Fibroblast of lung (primary cell): ENCODE results near the gene PRPSAP1.

Experiments
- EZH2 ChIP-seq: IDR thresholded peaks from 2 replicates; pipeline ENCODE4 v1.5.1; 2012; ENCODE audit warnings: low read length, control low read depth, mild to moderate bottlenecking; ENCODE audit errors: missing control alignments
- TF ChIP-seq, protein P1 (sequence below), 2 donors: IDR thresholded peaks in 1 of 2; conservative IDR thresholded peaks in 1 of 2; 1 replicate in 1 of 2; 2 replicates in 1 of 2; pipeline ENCODE4 v1.5.1; 2011 to 2012; ENCODE audit warnings: low read length in 2 of 2, control low read depth in 1 of 2, inconsistent platforms in 1 of 2, low read depth in 1 of 2, mild to moderate bottlenecking in 1 of 2

- TF ChIP-seq, protein P1, sequence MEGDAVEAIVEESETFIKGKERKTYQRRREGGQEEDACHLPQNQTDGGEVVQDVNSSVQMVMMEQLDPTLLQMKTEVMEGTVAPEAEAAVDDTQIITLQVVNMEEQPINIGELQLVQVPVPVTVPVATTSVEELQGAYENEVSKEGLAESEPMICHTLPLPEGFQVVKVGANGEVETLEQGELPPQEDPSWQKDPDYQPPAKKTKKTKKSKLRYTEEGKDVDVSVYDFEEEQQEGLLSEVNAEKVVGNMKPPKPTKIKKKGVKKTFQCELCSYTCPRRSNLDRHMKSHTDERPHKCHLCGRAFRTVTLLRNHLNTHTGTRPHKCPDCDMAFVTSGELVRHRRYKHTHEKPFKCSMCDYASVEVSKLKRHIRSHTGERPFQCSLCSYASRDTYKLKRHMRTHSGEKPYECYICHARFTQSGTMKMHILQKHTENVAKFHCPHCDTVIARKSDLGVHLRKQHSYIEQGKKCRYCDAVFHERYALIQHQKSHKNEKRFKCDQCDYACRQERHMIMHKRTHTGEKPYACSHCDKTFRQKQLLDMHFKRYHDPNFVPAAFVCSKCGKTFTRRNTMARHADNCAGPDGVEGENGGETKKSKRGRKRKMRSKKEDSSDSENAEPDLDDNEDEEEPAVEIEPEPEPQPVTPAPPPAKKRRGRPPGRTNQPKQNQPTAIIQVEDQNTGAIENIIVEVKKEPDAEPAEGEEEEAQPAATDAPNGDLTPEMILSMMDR (conservative IDR thresholded peaks at IDR 0.05 in 1 of 2, IDR thresholded peaks at IDR 0.05 in 1 of 2; ENCODE audit: low read depth in 1 of 2, low read length in 2 of 2), result no peak
- no peak for TF ChIP-seq EZH2
Observed at GRCh38 chr17:76317535-76317934, 36.2 kb downstream of the PRPSAP1 start.
